HG03095 (cell line): ENCODE measurements around the gene ACD.
"Not testable (repeated sequence)": the region's sequence is repeated elsewhere in the genome, so short reads cannot be mapped to it uniquely, and the experiment has no call there.

ENCODE experiments used
- ATAC-seq: cut with Tn5 transposase; IDR thresholded peaks from one replicate; pipeline ENCODE4 v1.9.1; 2021; ENCODE audit warnings: moderate library complexity; ENCODE audit not compliant: unreplicated experiment

Gene ACD

GRCh38 chr16:67659675-67660563 lies at the start of gene ACD:
TSS of gene ACD (minus strand) at chr16:67660260. CDS start at chr16:67660220, 40 bp downstream.
- ATAC-seq: peak; percentile 50

GRCh38 chr16:67709050-67709449 lies 49.0 kb upstream of the ACD start:
- ATAC-seq: no peak

GRCh38 chr16:67708368-67708771 lies 48.3 kb upstream of the ACD start:
- ATAC-seq: no peak

GRCh38 chr16:67707790-67708189 lies 47.7 kb upstream of the ACD start:
- no peak for ATAC-seq

GRCh38 chr16:67707210-67707609 lies 47.1 kb upstream of the ACD start:
- ATAC-seq: no peak

GRCh38 chr16:67704110-67704509 lies 44.0 kb upstream of the ACD start:
- no peak for ATAC-seq

- ATAC-seq: no peak
These were observed 43.6 kb upstream of the ACD start for GRCh38 chr16:67703626-67704025.

GRCh38 chr16:67702130-67702529 lies 42.1 kb upstream of the ACD start:
- ATAC-seq: no peak

GRCh38 chr16:67701420-67701819 lies 41.4 kb upstream of the ACD start:
- no peak for ATAC-seq

GRCh38 chr16:67699265-67699664 lies 39.2 kb upstream of the ACD start:
- no peak for ATAC-seq

- no peak for ATAC-seq
These were observed 37.5 kb upstream of the ACD start for GRCh38 chr16:67697422-67698185.

- ATAC-seq: no peak
These were observed 34.6 kb upstream of the ACD start for GRCh38 chr16:67694611-67695010.

- not testable (repeated sequence) for ATAC-seq
These were observed 33.6 kb upstream of the ACD start for GRCh38 chr16:67693517-67694285.

GRCh38 chr16:67685388-67686112 lies 25.5 kb upstream of the ACD start:
- no peak for ATAC-seq

- ATAC-seq: no peak
These were observed 23.7 kb upstream of the ACD start for GRCh38 chr16:67683767-67684166.

- ATAC-seq: no peak
These were observed 20.2 kb upstream of the ACD start for GRCh38 chr16:67679935-67680897.

- no peak for ATAC-seq
These were observed 18.4 kb upstream of the ACD start for GRCh38 chr16:67678354-67679023.

GRCh38 chr16:67677712-67678111 lies 17.7 kb upstream of the ACD start:
- no peak for ATAC-seq

- ATAC-seq: no peak
These were observed 16.9 kb upstream of the ACD start for GRCh38 chr16:67676939-67677338.
